PC-9 (cell line): ENCODE measurements around the gene CAPN15.

ENCODE experiments used
- CTCF ChIP-seq: fragments of 200-600 bp; sonication (generic); conservative IDR thresholded peaks from 2 replicates; pipeline ENCODE4 v1.6.1; 2017; ENCODE audit warnings: mixed run types, antibody characterized with exemption, mild to moderate bottlenecking, moderate library complexity
- EZH2 ChIP-seq: fragments of 200-600 bp; sonication (generic); IDR thresholded peaks from 2 replicates; pipeline ENCODE4 v1.8.0; 2017; ENCODE audit warnings: antibody characterized with exemption, low read depth

- TF ChIP-seq CTCF (no peak; the same call in 1 of the 2 replicates), EZH2 (no peak)
Measured at GRCh38 chr16:534856-535445, 7.4 kb downstream of the CAPN15 start.
